B cell (primary cell): ENCODE measurements around the gene B3GNT9. TPM values are rescaled to one million over a fixed set of nuclear protein-coding genes. Genes with fewer than 3 reads are reported as not detected.
A peak's percentile ranks its signal among the peaks of the same experiment; 100 is the strongest.

Source experiments
- ATAC-seq: fragments of 200-7000 bp; cut with Tn5 transposase; one replicate; pipeline ENCODE4 v1.10.0; 2021; ENCODE audit warnings: low read depth, mild to moderate bottlenecking, moderate number of reproducible peaks, moderate library complexity
- CTCF ChIA-PET: fragments of 350-600 bp; sonication (Branson Sonifier 250); formaldehyde crosslinking; loops from one replicate; lab custom pipeline; 2021; ENCODE audit warnings: antibody characterized with exemption, inconsistent platforms; lab: Charles Lee
- POLR2A ChIA-PET: fragments of 350-600 bp; sonication (Branson Sonifier 250); formaldehyde crosslinking; loops from one replicate; lab custom pipeline; 2021; ENCODE audit warnings: antibody characterized with exemption; lab: Charles Lee
- DNase-seq: peaks from one replicate; pipeline ENCODE4 v3.0.0; 2013
- H2AFZ ChIP-seq: 2 replicates; pipeline ENCODE4 v1.6.1; 2012; ENCODE audit warnings: mild to moderate bottlenecking, low read depth, low read length; ENCODE audit not compliant: insufficient read depth, poor library complexity, severe bottlenecking
- H3K27ac ChIP-seq, 2 donors: 1 replicate in 1 of 2; 2 replicates in 1 of 2; pipeline ENCODE4 v1.5.1; 2012 to 2013; ENCODE audit warnings: low read length in 2 of 2, mild to moderate bottlenecking in 2 of 2, moderate library complexity in 1 of 2
- H3K27me3 ChIP-seq, 4 experiments: fragments of 200-600 bp in 1 of 4; sonication (generic) in 1 of 4; replicated peaks in 1 of 4; 1 replicate in 2 of 4; 2 replicates in 2 of 4; pipeline versions ENCODE4 v1.6.1 to v1.7.0; 2013 to 2016; ENCODE audit warnings: low read length in 3 of 4, mild to moderate bottlenecking in 2 of 4, mixed read lengths in 1 of 4, moderate library complexity in 1 of 4; ENCODE audit not compliant: insufficient read depth in 4 of 4, control insufficient read depth in 3 of 4; ENCODE audit errors: control extremely low read depth in 1 of 4
- H3K36me3 ChIP-seq, 2 experiments: replicated peaks in 1 of 2; 1 replicate in 1 of 2; 2 replicates in 1 of 2; pipeline versions ENCODE4 v1.6.1 to v1.7.1; 2013; ENCODE audit warnings: low read length in 1 of 2; ENCODE audit not compliant: insufficient read depth in 2 of 2, control insufficient read depth in 1 of 2; ENCODE audit errors: control extremely low read depth in 1 of 2, extremely low read depth in 1 of 2
- H3K4me1 ChIP-seq, 2 donors: fragments of 200-600 bp in 1 of 2; sonication (generic) in 1 of 2; 1 replicate in 1 of 2; 2 replicates in 1 of 2; pipeline versions ENCODE4 v1.5.1 to v1.6.1; 2013 to 2017; ENCODE audit warnings: low read length in 2 of 2; ENCODE audit not compliant: control insufficient read depth in 2 of 2, insufficient read depth in 2 of 2
- H3K4me2 ChIP-seq: replicated peaks from 2 replicates; pipeline ENCODE3; 2012; ENCODE audit warnings: mild to moderate bottlenecking, low read depth, low read length; ENCODE audit not compliant: poor library complexity, severe bottlenecking
- H3K4me3 ChIP-seq, 5 experiments: fragments of 200-600 bp in 1 of 5; sonication (generic) in 1 of 5; 1 replicate in 3 of 5; 2 replicates in 2 of 5; pipeline versions ENCODE4 v1.5.1 to v1.7.0; 2011 to 2016; ENCODE audit warnings: low read length in 4 of 5, mild to moderate bottlenecking in 4 of 5, low read depth in 2 of 5, control low read depth in 1 of 5, moderate library complexity in 1 of 5; ENCODE audit not compliant: insufficient read depth in 1 of 5; ENCODE audit errors: control extremely low read depth in 1 of 5, extremely low read depth in 1 of 5
- H3K79me2 ChIP-seq: fragments of 200-600 bp; sonication (generic); one replicate; pipeline ENCODE4 v1.6.0; 2016; ENCODE audit warnings: low read length; ENCODE audit not compliant: control insufficient read depth, insufficient read depth
- H3K9ac ChIP-seq: fragments of 200-600 bp; sonication (generic); 2 replicates; pipeline ENCODE4 v1.6.1; 2017; ENCODE audit warnings: mild to moderate bottlenecking, low read length, moderate library complexity
- H3K9me3 ChIP-seq, 3 donors: one replicate each; pipeline versions ENCODE4 v1.6.1 to v1.7.1; 2013; ENCODE audit warnings: low read length in 2 of 3; ENCODE audit not compliant: control insufficient read depth in 2 of 3, insufficient read depth in 1 of 3; ENCODE audit errors: control extremely low read depth in 1 of 3
- H4K20me1 ChIP-seq: 2 replicates; pipeline ENCODE4 v1.6.0; 2012; ENCODE audit warnings: mild to moderate bottlenecking, low read length; ENCODE audit not compliant: insufficient read depth, control insufficient read depth, poor library complexity, severe bottlenecking
- H3K27ac Mint-ChIP-seq: one replicate; pipeline ENCODE4 v1.8.0; 2021; ENCODE audit warnings: mixed read lengths
- H3K27me3 Mint-ChIP-seq: one replicate; pipeline ENCODE4 v1.8.0; 2021; ENCODE audit warnings: mixed read lengths
- H3K4me1 Mint-ChIP-seq: one replicate; pipeline ENCODE4 v1.8.0; 2021; ENCODE audit warnings: mixed read lengths
- H3K4me3 Mint-ChIP-seq: one replicate; pipeline ENCODE4 v1.8.0; 2021; ENCODE audit warnings: mixed read lengths
- H3K9me3 Mint-ChIP-seq: one replicate; pipeline ENCODE4 v1.8.0; 2022; ENCODE audit warnings: mixed read lengths; ENCODE audit not compliant: insufficient read depth
- EZH2 ChIP-seq: IDR thresholded peaks from 2 replicates; pipeline ENCODE4 v1.6.1; 2012; ENCODE audit warnings: borderline replicate concordance, low read depth, mild to moderate bottlenecking, moderate library complexity, low read length; ENCODE audit not compliant: insufficient read depth, poor library complexity, severe bottlenecking
- WGBS: methylation state at CpG from one replicate; pipeline ENCODE4 v1.1.5; 2013; ENCODE audit warnings: missing lambda C conversion rate; ENCODE audit not compliant: insufficient coverage; 5-methylcytosine and 5-hydroxymethylcytosine counted together
- intact Hi-C: fragments of 100-400 bp; cut with micrococcal nuclease; formaldehyde crosslinking; loops from one replicate; pipeline ENCODE4 v1.10.0; 2022
- polyA plus RNA-seq: library from polyadenylated mRNA; depleted of rRNA; stranded (reverse); fragments of >200 nt; gene quantifications from 2 replicates; pipeline ENCODE4 v1.2.3, GENCODE V29; 2012
- total RNA-seq, 2 donors: library from RNA; stranded (reverse); fragments of 120-200 nt in 1 of 2; gene quantifications; 1 replicate in 1 of 2; 2 replicates in 1 of 2; pipeline versions ENCODE4 v1.2.3 to v1.2.4, GENCODE V29; 2013 to 2022
- TF ChIP-seq, protein P1 (sequence below): fragments of 200-600 bp; IDR thresholded peaks from one replicate; pipeline ENCODE4 v1.8.0; 2022; ENCODE audit warnings: antibody characterized with exemption, mild to moderate bottlenecking

The B3GNT9 gene
- total and polyA plus RNA-seq, 2 donors (not counting 1 experiment from before 2014, with no cell fraction given): 1.6 to 2.5 TPM

DNA sequence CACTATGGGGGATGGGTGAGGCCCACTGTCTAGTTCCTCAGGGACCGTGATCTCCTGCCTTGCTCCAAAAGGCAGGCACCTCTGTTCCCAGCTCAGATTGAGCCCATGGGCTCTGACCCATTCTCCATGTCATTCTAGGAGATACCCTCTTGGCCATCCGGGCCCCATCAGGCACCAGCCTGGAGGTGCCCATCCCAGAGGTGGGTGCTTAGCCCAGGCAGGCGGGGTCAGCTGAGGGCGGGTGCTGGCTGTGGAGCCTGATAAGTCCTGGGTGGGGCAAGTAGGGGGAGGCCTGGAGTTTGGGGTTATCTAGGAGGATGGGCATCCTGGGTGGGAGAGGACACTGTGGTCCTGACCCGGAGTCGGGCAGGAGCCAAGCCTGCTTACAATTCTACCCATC lies 43.5 kb upstream of the B3GNT9 start:
- Histone ChIP-seq H3K36me3 (peaks cover 0 to 49% of the 10 kb centered on the region in 2 experiments), H3K4me1 (peaks cover 22 to 28% of the 10 kb centered on the region in 2 donors), H3K9me3 (peaks cover 0 to 5% (median 0%) of the 10 kb centered on the region in 3 donors), H4K20me1 (peaks cover 54% of the 10 kb centered on the region), H3K9ac (no peak overlapping the region), H2AFZ (no peak overlapping the region), H3K4me3 (no peak overlapping the region), H3K4me2 (no peak overlapping the region), H3K27me3 (peaks cover 0 to 2% (median 0%) of the 10 kb centered on the region in 4 experiments), H3K79me2 (peaks cover 43% of the 10 kb centered on the region), H3K27ac (no peak overlapping the region)
- no peaks in the 10 kb centered on the region for H3K9me3 Mint-ChIP-seq
- TF ChIP-seq EZH2: no peak
- TF ChIP-seq, protein P1, sequence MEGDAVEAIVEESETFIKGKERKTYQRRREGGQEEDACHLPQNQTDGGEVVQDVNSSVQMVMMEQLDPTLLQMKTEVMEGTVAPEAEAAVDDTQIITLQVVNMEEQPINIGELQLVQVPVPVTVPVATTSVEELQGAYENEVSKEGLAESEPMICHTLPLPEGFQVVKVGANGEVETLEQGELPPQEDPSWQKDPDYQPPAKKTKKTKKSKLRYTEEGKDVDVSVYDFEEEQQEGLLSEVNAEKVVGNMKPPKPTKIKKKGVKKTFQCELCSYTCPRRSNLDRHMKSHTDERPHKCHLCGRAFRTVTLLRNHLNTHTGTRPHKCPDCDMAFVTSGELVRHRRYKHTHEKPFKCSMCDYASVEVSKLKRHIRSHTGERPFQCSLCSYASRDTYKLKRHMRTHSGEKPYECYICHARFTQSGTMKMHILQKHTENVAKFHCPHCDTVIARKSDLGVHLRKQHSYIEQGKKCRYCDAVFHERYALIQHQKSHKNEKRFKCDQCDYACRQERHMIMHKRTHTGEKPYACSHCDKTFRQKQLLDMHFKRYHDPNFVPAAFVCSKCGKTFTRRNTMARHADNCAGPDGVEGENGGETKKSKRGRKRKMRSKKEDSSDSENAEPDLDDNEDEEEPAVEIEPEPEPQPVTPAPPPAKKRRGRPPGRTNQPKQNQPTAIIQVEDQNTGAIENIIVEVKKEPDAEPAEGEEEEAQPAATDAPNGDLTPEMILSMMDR: no peak
- DNase-seq: no peak
- POLR2A ChIA-PET: interaction anchor here (2.2 kb wide), 1 partner anchor 32 kb away, joined by 4 read pairs; the partner anchor contains the start of gene TMEM208
- peak overlapping the region; percentile 92 for H3K4me3 Mint-ChIP-seq
- H3K27me3 Mint-ChIP-seq: no peaks in the 10 kb centered on the region
- 98% methylated on average over 4 of the region's 6 CpGs for WGBS
- CTCF ChIA-PET: interaction anchor here (1.1 to 2.3 kb wide), 2 partner anchors 9 to 37 kb away, joined by 3 to 7 read pairs; no protein-coding TSS in a partner anchor
- no peak for ATAC-seq
- peaks cover 39% of the 10 kb centered on the region for H3K4me1 Mint-ChIP-seq
- intact Hi-C loops: no loop called here
- H3K27ac Mint-ChIP-seq: no peak overlapping the region

DNA sequence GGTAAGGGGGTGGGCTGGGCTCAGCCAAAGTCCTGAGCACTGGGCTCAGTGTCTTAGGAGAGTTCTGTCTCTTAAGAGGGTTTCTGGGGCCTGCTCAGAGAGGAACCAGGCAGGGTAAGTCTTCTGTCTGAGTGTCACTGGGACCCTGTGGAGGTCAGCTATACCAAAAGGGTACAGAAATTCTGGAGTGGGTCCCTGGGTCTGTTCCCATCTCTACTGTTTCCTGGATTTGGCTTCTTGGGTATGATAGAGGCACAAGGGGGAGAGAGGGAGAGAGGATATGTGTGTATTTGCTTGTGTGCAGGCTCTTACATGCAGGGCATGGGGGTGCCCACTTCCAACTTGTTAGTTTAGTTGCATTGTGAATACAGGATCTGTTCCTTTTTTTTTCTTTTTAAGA lies 42.7 kb upstream of the B3GNT9 start:
- no peaks in the 10 kb centered on the region for H3K27me3 Mint-ChIP-seq
- peaks cover 38% of the 10 kb centered on the region for H3K4me1 Mint-ChIP-seq

More for the DNA sequence above, 42.7 kb upstream of the B3GNT9 start:
- peaks cover 0 to 5% (median 0%) of the 10 kb centered on the region in 3 donors for H3K9me3 ChIP-seq
- no peak overlapping the region for H3K27ac ChIP-seq
- peak overlapping the region; percentile 92 for H3K4me3 Mint-ChIP-seq
- ATAC-seq: no peak
- H3K27ac Mint-ChIP-seq: no peak overlapping the region
- H3K27me3 ChIP-seq: peaks cover 0 to 6% (median 0%) of the 10 kb centered on the region in 4 experiments
- POLR2A ChIA-PET: interaction anchor here (0.7 to 2.2 kb wide), 2 partner anchors 33 to 287 kb away, joined by 4 to 5 read pairs; partner anchors contain the start of genes ATP6V0D1 and TMEM208
- H3K4me2 ChIP-seq: peak overlapping the region; percentile 97
- peaks cover 22 to 28% of the 10 kb centered on the region in 2 donors for H3K4me1 ChIP-seq
- peak overlapping the region in 1 of 5 experiments; percentile 74 for H3K4me3 ChIP-seq
- H3K9ac ChIP-seq: peak overlapping the region; percentile 94
- intact Hi-C loops: loop anchor here (2.0 kb wide), 1 partner anchor 33 kb away; no protein-coding TSS in a partner anchor
- CTCF ChIA-PET: interaction anchor here (1.1 to 2.3 kb wide), 2 partner anchors 8 to 36 kb away, joined by 3 to 7 read pairs; no protein-coding TSS in a partner anchor
- peaks cover 54% of the 10 kb centered on the region for H4K20me1 ChIP-seq
- H3K9me3 Mint-ChIP-seq: no peaks in the 10 kb centered on the region
- peaks cover 0 to 49% of the 10 kb centered on the region in 2 experiments for H3K36me3 ChIP-seq
- peaks cover 43% of the 10 kb centered on the region for H3K79me2 ChIP-seq
- H2AFZ ChIP-seq: no peak overlapping the region
- TF ChIP-seq EZH2: no peak
- TF ChIP-seq, protein P1: no peak
- DNase-seq: no peak
